WTC11 (cell line): ENCODE data around the gene PKDCC. TPM values are rescaled to one million over a fixed set of nuclear protein-coding genes. Genes with fewer than 3 reads are reported as not detected.
A peak's percentile ranks its signal among the peaks of the same experiment; 100 is the strongest.

Experiments used
- CREM ChIP-seq: sonication (generic); formaldehyde crosslinking; IDR thresholded peaks from 2 replicates; pipeline ENCODE4 v1.8.1; 2022; ENCODE audit warnings: mild to moderate bottlenecking, missing genetic modification reagents, moderate library complexity
- EMX1 ChIP-seq: fragments of 250-450 bp; sonication (Bioruptor Pico); IDR thresholded peaks from 2 replicates; pipeline ENCODE4 v1.8.0; 2021; ENCODE audit warnings: mild to moderate bottlenecking
- GTF2I ChIP-seq: fragments of 250-450 bp; sonication (Bioruptor Pico); conservative IDR thresholded peaks from 2 replicates; pipeline ENCODE4 v1.4.0; 2021; ENCODE audit warnings: mild to moderate bottlenecking
- JUN ChIP-seq: sonication (generic); formaldehyde crosslinking; IDR thresholded peaks from 2 replicates; pipeline ENCODE4 v1.8.0; 2023; ENCODE audit warnings: mild to moderate bottlenecking, missing genetic modification reagents
- MXD4 ChIP-seq: fragments of 250-450 bp; sonication (Bioruptor Pico); IDR thresholded peaks from 2 replicates; pipeline ENCODE4 v1.8.0; 2021; ENCODE audit warnings: mild to moderate bottlenecking, moderate library complexity, borderline replicate concordance
- SMAD3 ChIP-seq: sonication (generic); formaldehyde crosslinking; IDR thresholded peaks from 2 replicates; pipeline ENCODE4 v1.8.0; 2022; ENCODE audit warnings: missing genetic modification reagents, mild to moderate bottlenecking, borderline replicate concordance
- SOX15 ChIP-seq: fragments of 250-450 bp; sonication (Bioruptor Pico); IDR thresholded peaks from 2 replicates; pipeline ENCODE4 v1.9.0; 2021; ENCODE audit warnings: mild to moderate bottlenecking
- total RNA-seq: library from RNA; stranded (reverse); gene quantifications from 3 replicates; pipeline ENCODE4 v1.2.3, GENCODE V29; 2021
- TF ChIP-seq, protein P1 (sequence below): sonication (generic); formaldehyde crosslinking; IDR thresholded peaks from 2 replicates; pipeline ENCODE4 v1.8.1; 2023; ENCODE audit warnings: mild to moderate bottlenecking, missing genetic modification reagents, borderline replicate concordance
- TF ChIP-seq, protein P2 (sequence below): sonication (generic); formaldehyde crosslinking; IDR thresholded peaks from 2 replicates; pipeline ENCODE4 v1.8.1; 2022; ENCODE audit warnings: low read depth, mild to moderate bottlenecking, moderate library complexity, missing genetic modification reagents, borderline replicate concordance
- TF ChIP-seq, protein P3 (sequence below): sonication (generic); formaldehyde crosslinking; IDR thresholded peaks from 2 replicates; pipeline ENCODE4 v1.8.0; 2023; ENCODE audit warnings: missing genetic modification reagents, mild to moderate bottlenecking, borderline replicate concordance
- TF ChIP-seq, protein P4 (sequence below): fragments of 250-450 bp; sonication (Bioruptor Pico); IDR thresholded peaks from 2 replicates; pipeline ENCODE4 v1.9.0; 2021; ENCODE audit warnings: mild to moderate bottlenecking
- TF ChIP-seq, protein P5 (sequence below): sonication (generic); formaldehyde crosslinking; IDR thresholded peaks from 2 replicates; pipeline ENCODE4 v1.8.1; 2023; ENCODE audit warnings: mild to moderate bottlenecking, missing genetic modification reagents, moderate library complexity
- TF ChIP-seq, protein P6 (sequence below): sonication (generic); formaldehyde crosslinking; IDR thresholded peaks from 2 replicates; pipeline ENCODE4 v1.8.0; 2023; ENCODE audit warnings: mild to moderate bottlenecking, missing genetic modification reagents
- TF ChIP-seq, protein P7 (sequence below): sonication (generic); formaldehyde crosslinking; conservative IDR thresholded peaks from 2 replicates; pipeline ENCODE4 v1.8.1; 2023; ENCODE audit warnings: mild to moderate bottlenecking, low read depth, missing genetic modification reagents, moderate library complexity

PKDCC gene
- total RNA-seq, 1 experiment from 2014 or later: 27.3 TPM

DNA sequence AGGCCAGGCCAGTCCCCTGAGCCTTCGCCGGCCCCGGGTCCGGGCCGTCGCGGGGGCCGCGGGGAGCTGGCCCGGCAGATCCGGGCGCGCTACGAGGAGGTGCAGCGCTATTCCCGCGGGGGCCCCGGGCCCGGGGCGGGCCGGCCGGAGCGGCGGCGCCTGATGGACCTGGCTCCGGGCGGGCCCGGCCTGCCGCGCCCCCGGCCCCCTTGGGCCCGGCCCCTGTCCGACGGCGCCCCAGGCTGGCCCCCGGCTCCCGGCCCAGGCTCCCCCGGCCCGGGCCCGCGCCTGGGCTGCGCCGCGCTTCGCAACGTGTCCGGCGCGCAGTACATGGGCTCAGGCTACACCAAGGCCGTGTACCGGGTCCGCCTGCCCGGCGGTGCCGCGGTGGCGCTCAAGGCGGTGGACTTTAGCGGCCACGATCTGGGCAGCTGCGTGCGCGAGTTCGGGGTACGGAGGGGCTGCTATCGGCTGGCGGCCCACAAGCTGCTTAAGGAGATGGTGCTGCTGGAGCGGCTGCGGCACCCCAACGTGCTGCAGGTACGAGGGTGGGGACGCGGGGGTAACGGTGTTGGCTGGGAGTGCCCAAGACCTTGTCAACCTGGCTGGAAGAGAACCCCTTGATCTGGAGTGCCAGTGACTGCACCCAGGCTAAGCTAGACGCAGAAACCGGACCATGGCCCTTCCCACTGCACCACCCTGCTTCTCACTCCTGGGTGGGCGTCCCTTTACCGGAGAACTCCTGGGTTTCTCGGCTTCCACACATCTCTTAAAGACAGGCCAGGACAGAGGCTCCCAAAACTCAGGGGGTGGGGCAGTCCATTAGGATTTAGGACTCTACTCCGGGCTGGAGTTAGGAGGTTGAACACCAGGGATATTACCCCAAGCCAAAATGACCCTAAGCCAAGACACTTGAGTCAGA lies 739 bp downstream of the PKDCC start (continued):
- TF ChIP-seq MXD4 (CRISPR knock-in tag): no peak
- no peak for TF ChIP-seq SOX15 (CRISPR knock-in tag)
- TF ChIP-seq EMX1 (CRISPR knock-in tag): no peak
- TF ChIP-seq, protein P1, sequence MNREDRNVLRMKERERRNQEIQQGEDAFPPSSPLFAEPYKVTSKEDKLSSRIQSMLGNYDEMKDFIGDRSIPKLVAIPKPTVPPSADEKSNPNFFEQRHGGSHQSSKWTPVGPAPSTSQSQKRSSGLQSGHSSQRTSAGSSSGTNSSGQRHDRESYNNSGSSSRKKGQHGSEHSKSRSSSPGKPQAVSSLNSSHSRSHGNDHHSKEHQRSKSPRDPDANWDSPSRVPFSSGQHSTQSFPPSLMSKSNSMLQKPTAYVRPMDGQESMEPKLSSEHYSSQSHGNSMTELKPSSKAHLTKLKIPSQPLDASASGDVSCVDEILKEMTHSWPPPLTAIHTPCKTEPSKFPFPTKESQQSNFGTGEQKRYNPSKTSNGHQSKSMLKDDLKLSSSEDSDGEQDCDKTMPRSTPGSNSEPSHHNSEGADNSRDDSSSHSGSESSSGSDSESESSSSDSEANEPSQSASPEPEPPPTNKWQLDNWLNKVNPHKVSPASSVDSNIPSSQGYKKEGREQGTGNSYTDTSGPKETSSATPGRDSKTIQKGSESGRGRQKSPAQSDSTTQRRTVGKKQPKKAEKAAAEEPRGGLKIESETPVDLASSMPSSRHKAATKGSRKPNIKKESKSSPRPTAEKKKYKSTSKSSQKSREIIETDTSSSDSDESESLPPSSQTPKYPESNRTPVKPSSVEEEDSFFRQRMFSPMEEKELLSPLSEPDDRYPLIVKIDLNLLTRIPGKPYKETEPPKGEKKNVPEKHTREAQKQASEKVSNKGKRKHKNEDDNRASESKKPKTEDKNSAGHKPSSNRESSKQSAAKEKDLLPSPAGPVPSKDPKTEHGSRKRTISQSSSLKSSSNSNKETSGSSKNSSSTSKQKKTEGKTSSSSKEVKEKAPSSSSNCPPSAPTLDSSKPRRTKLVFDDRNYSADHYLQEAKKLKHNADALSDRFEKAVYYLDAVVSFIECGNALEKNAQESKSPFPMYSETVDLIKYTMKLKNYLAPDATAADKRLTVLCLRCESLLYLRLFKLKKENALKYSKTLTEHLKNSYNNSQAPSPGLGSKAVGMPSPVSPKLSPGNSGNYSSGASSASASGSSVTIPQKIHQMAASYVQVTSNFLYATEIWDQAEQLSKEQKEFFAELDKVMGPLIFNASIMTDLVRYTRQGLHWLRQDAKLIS: no peak
- TF ChIP-seq, protein P2, sequence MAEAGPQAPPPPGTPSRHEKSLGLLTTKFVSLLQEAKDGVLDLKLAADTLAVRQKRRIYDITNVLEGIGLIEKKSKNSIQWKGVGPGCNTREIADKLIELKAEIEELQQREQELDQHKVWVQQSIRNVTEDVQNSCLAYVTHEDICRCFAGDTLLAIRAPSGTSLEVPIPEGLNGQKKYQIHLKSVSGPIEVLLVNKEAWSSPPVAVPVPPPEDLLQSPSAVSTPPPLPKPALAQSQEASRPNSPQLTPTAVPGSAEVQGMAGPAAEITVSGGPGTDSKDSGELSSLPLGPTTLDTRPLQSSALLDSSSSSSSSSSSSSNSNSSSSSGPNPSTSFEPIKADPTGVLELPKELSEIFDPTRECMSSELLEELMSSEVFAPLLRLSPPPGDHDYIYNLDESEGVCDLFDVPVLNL (CRISPR knock-in tag): no peak
- TF ChIP-seq, protein P3, sequence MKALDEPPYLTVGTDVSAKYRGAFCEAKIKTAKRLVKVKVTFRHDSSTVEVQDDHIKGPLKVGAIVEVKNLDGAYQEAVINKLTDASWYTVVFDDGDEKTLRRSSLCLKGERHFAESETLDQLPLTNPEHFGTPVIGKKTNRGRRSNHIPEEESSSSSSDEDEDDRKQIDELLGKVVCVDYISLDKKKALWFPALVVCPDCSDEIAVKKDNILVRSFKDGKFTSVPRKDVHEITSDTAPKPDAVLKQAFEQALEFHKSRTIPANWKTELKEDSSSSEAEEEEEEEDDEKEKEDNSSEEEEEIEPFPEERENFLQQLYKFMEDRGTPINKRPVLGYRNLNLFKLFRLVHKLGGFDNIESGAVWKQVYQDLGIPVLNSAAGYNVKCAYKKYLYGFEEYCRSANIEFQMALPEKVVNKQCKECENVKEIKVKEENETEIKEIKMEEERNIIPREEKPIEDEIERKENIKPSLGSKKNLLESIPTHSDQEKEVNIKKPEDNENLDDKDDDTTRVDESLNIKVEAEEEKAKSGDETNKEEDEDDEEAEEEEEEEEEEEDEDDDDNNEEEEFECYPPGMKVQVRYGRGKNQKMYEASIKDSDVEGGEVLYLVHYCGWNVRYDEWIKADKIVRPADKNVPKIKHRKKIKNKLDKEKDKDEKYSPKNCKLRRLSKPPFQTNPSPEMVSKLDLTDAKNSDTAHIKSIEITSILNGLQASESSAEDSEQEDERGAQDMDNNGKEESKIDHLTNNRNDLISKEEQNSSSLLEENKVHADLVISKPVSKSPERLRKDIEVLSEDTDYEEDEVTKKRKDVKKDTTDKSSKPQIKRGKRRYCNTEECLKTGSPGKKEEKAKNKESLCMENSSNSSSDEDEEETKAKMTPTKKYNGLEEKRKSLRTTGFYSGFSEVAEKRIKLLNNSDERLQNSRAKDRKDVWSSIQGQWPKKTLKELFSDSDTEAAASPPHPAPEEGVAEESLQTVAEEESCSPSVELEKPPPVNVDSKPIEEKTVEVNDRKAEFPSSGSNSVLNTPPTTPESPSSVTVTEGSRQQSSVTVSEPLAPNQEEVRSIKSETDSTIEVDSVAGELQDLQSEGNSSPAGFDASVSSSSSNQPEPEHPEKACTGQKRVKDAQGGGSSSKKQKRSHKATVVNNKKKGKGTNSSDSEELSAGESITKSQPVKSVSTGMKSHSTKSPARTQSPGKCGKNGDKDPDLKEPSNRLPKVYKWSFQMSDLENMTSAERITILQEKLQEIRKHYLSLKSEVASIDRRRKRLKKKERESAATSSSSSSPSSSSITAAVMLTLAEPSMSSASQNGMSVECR (CRISPR knock-in tag): 0 out of 2 replicates have a peak, but pooled peaks have one; percentile 24
- no peak for TF ChIP-seq CREM
- no peak for TF ChIP-seq GTF2I (CRISPR knock-in tag)
- TF ChIP-seq, protein P4, sequence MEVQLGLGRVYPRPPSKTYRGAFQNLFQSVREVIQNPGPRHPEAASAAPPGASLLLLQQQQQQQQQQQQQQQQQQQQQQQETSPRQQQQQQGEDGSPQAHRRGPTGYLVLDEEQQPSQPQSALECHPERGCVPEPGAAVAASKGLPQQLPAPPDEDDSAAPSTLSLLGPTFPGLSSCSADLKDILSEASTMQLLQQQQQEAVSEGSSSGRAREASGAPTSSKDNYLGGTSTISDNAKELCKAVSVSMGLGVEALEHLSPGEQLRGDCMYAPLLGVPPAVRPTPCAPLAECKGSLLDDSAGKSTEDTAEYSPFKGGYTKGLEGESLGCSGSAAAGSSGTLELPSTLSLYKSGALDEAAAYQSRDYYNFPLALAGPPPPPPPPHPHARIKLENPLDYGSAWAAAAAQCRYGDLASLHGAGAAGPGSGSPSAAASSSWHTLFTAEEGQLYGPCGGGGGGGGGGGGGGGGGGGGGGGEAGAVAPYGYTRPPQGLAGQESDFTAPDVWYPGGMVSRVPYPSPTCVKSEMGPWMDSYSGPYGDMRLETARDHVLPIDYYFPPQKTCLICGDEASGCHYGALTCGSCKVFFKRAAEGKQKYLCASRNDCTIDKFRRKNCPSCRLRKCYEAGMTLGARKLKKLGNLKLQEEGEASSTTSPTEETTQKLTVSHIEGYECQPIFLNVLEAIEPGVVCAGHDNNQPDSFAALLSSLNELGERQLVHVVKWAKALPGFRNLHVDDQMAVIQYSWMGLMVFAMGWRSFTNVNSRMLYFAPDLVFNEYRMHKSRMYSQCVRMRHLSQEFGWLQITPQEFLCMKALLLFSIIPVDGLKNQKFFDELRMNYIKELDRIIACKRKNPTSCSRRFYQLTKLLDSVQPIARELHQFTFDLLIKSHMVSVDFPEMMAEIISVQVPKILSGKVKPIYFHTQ (CRISPR knock-in tag): no peak
- TF ChIP-seq, protein P5, sequence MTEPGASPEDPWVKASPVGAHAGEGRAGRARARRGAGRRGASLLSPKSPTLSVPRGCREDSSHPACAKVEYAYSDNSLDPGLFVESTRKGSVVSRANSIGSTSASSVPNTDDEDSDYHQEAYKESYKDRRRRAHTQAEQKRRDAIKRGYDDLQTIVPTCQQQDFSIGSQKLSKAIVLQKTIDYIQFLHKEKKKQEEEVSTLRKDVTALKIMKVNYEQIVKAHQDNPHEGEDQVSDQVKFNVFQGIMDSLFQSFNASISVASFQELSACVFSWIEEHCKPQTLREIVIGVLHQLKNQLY: no peak
- TF ChIP-seq JUN (CRISPR knock-in tag): no peak
- TF ChIP-seq, protein P6, sequence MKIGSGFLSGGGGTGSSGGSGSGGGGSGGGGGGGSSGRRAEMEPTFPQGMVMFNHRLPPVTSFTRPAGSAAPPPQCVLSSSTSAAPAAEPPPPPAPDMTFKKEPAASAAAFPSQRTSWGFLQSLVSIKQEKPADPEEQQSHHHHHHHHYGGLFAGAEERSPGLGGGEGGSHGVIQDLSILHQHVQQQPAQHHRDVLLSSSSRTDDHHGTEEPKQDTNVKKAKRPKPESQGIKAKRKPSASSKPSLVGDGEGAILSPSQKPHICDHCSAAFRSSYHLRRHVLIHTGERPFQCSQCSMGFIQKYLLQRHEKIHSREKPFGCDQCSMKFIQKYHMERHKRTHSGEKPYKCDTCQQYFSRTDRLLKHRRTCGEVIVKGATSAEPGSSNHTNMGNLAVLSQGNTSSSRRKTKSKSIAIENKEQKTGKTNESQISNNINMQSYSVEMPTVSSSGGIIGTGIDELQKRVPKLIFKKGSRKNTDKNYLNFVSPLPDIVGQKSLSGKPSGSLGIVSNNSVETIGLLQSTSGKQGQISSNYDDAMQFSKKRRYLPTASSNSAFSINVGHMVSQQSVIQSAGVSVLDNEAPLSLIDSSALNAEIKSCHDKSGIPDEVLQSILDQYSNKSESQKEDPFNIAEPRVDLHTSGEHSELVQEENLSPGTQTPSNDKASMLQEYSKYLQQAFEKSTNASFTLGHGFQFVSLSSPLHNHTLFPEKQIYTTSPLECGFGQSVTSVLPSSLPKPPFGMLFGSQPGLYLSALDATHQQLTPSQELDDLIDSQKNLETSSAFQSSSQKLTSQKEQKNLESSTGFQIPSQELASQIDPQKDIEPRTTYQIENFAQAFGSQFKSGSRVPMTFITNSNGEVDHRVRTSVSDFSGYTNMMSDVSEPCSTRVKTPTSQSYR (CRISPR knock-in tag): no peak
- no peak for TF ChIP-seq SMAD3
- TF ChIP-seq, protein P7, sequence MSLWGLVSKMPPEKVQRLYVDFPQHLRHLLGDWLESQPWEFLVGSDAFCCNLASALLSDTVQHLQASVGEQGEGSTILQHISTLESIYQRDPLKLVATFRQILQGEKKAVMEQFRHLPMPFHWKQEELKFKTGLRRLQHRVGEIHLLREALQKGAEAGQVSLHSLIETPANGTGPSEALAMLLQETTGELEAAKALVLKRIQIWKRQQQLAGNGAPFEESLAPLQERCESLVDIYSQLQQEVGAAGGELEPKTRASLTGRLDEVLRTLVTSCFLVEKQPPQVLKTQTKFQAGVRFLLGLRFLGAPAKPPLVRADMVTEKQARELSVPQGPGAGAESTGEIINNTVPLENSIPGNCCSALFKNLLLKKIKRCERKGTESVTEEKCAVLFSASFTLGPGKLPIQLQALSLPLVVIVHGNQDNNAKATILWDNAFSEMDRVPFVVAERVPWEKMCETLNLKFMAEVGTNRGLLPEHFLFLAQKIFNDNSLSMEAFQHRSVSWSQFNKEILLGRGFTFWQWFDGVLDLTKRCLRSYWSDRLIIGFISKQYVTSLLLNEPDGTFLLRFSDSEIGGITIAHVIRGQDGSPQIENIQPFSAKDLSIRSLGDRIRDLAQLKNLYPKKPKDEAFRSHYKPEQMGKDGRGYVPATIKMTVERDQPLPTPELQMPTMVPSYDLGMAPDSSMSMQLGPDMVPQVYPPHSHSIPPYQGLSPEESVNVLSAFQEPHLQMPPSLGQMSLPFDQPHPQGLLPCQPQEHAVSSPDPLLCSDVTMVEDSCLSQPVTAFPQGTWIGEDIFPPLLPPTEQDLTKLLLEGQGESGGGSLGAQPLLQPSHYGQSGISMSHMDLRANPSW (CRISPR knock-in tag): no peak
